Prostate gland (tissue), 2 donors: ENCODE data around the gene HLA-B. TPM values are rescaled to one million over a fixed set of nuclear protein-coding genes. Genes with fewer than 3 reads are reported as not detected.

Experiments
- microRNA-seq: library from miRNA; unstranded; fragments of <30 nt; microRNA quantifications from one replicate; pipeline ENCODE4, GENCODE V29; 2016
- small RNA-seq, 2 donors: library from RNA; depleted of rRNA; stranded (forward); fragments of <200 nt; gene quantifications; one replicate each; pipeline ENCODE3, GENCODE V24; 2016
- total RNA-seq, 2 donors: library from RNA; depleted of rRNA; stranded (reverse); fragments of >200 nt; gene quantifications; one replicate each; pipeline ENCODE4 v1.1.0, GENCODE V29; 2016

The HLA-B gene
- total RNA-seq, 2 donors from 2014 or later = 846 to 899 TPM

Small RNAs within 50 kb of the gene (microRNA-seq; reads per million reads assigned to microRNA genes)
- not detected for gene MIR6891

Small RNAs within 50 kb of the gene (small RNA-seq; reads per million reads assigned to genes)
- 0 reads per million in 2 donors for gene HLA-S
- gene MIR6891 = 0 reads per million in 2 donors
- 0 reads per million in 2 donors for gene RF00019
- 0 reads per million in 2 donors for gene RNU6-283P

Other genes starting within 250 kb of the HLA-B start
- gene C6orf15, start 244.6 kb downstream of the HLA-B start, total RNA-seq = under 1 TPM in 1 of 2 donors, not detected in 1; 0.51 TPM
- gene PSORS1C1, start 242.4 kb downstream of the HLA-B start, total RNA-seq = 1 to 10 TPM; 1.2 to 3.5 TPM
- gene CDSN, start 236.7 kb downstream of the HLA-B start, total RNA-seq = 1 to 10 TPM in 1 of 2 donors, under 1 TPM in 1; 0.50 to 1.5 TPM
- gene PSORS1C2, start 218.1 kb downstream of the HLA-B start, total RNA-seq = not detected
- 10 to 100 TPM; 20.3 to 37.4 TPM for gene CCHCR1, start 199.4 kb downstream of the HLA-B start, total RNA-seq
- 10 to 100 TPM in 1 of 2 donors, 1 to 10 TPM in 1; 7.6 to 10.0 TPM for gene TCF19, start 198.6 kb downstream of the HLA-B start, total RNA-seq
- 10 to 100 TPM in 1 of 2 donors, 1 to 10 TPM in 1; 3.4 to 21.5 TPM for gene POU5F1, start 186.5 kb downstream of the HLA-B start, total RNA-seq
- gene HLA-C, start 85.1 kb downstream of the HLA-B start, total RNA-seq = 100 to 1,000 TPM; 272 to 682 TPM
- gene MICA, start 46.4 kb upstream of the HLA-B start, total RNA-seq = 10 to 100 TPM; 16.1 to 22.8 TPM
- 1 to 10 TPM; 1.3 to 5.5 TPM for gene MICB, start 141.0 kb upstream of the HLA-B start, total RNA-seq
- not detected for gene MCCD1, start 171.8 kb upstream of the HLA-B start, total RNA-seq
- gene DDX39B, start 184.8 kb upstream of the HLA-B start, total RNA-seq = 100 to 1,000 TPM; 227 to 390 TPM
- gene ATP6V1G2, start 189.4 kb upstream of the HLA-B start, total RNA-seq = under 1 TPM; 0.36 to 0.74 TPM
- 10 to 100 TPM; 38.0 to 48.7 TPM for gene NFKBIL1, start 190.4 kb upstream of the HLA-B start, total RNA-seq
- gene LTA, start 215.1 kb upstream of the HLA-B start, total RNA-seq = 1 to 10 TPM in 1 of 2 donors, not detected in 1; 1.2 TPM
- gene TNF, start 218.4 kb upstream of the HLA-B start, total RNA-seq = under 1 TPM in 1 of 2 donors, not detected in 1; 0.23 TPM
- gene LTB, start 225.2 kb upstream of the HLA-B start, total RNA-seq = under 1 TPM in 1 of 2 donors, not detected in 1; 0.97 TPM
- gene LST1, start 229.1 kb upstream of the HLA-B start, total RNA-seq = 1 to 10 TPM in 1 of 2 donors, not detected in 1; 3.1 TPM
- gene NCR3, start 235.8 kb upstream of the HLA-B start, total RNA-seq = not detected